K562 (cell line): ENCODE measurements around the gene MTRF1L. TPM values are rescaled to one million over a fixed set of nuclear protein-coding genes. Genes with fewer than 3 reads are reported as not detected.

Source experiments
- ATAC-seq: fragments of 200-7000 bp; cut with Tn5 transposase; 3 replicates; pipeline ENCODE4 v1.9.1; 2020; ENCODE audit warnings: moderate library complexity
- BruUV-seq: library from RNA; stranded (reverse); fragments of 400-500 nt; replicated peaks from 2 replicates; lab custom pipeline; 2021; lab: Mats Ljungman, UMichigan
- CTCF ChIA-PET: fragments of 300-600 bp; formaldehyde crosslinking; extraction: SDS; loops from one replicate; lab custom pipeline; 2021; ENCODE audit warnings: low intra/inter-chr PET ratio; lab: Yijun Ruan, JAX
- POLR2A ChIA-PET: fragments of 300-600, 350-650 bp; sonication (Branson Sonifier 250); formaldehyde crosslinking; extraction: SDS; loops from one replicate; lab custom pipeline; 2021; ENCODE audit warnings: antibody characterized with exemption, inconsistent platforms; lab: Yijun Ruan, JAX
- DNase-seq, 4 experiments: peaks; one replicate each; pipeline versions ENCODE4 v3.0.0 to v3.0.0-alpha.2; 2011 to 2018; ENCODE audit warnings: low spot score in 3 of 4, mixed read lengths in 3 of 4; ENCODE audit errors: extremely low read depth in 1 of 4
- FAIRE-seq: peaks from 2 replicates; lab custom pipeline; 2011; peaks lifted over from hg19 to GRCh38; lab: Jason Lieb, UNC
- H2AFZ ChIP-seq: 2 replicates; pipeline ENCODE4 v1.6.0; 2011; ENCODE audit warnings: low read depth, low read length, control low read depth, inconsistent platforms
- H3K27ac ChIP-seq: fragments of 200-600 bp; 3 replicates; pipeline ENCODE4 v1.8.0; 2011; ENCODE audit warnings: low read depth, mild to moderate bottlenecking, control low read depth, inconsistent platforms, low read length, moderate library complexity, mixed read lengths; ENCODE audit errors: extremely low read depth
- H3K27me3 ChIP-seq, 2 experiments: fragments of 300-600 bp in 1 of 2; 2 replicates in 1 of 2; 3 replicates in 1 of 2; pipeline versions ENCODE4 v1.6.0 to v1.8.0; 2011; ENCODE audit warnings: inconsistent platforms in 2 of 2, low read length in 2 of 2, mild to moderate bottlenecking in 1 of 2, mixed read lengths in 1 of 2, moderate library complexity in 1 of 2; ENCODE audit not compliant: control insufficient read depth in 2 of 2, insufficient read depth in 2 of 2
- H3K36me3 ChIP-seq: fragments of 300-600 bp; 3 replicates; pipeline ENCODE4 v1.8.0; 2011; ENCODE audit warnings: mild to moderate bottlenecking, low read length, inconsistent platforms; ENCODE audit not compliant: control insufficient read depth, insufficient read depth
- H3K4me1 ChIP-seq, 2 experiments: fragments of 200-600 bp in 1 of 2; replicated peaks in 1 of 2; 2 replicates in 1 of 2; 3 replicates in 1 of 2; pipeline versions ENCODE4 v1.5.1 to v1.8.0; 2011; ENCODE audit warnings: inconsistent platforms in 2 of 2, low read length in 2 of 2, mild to moderate bottlenecking in 1 of 2, mixed read lengths in 1 of 2, moderate library complexity in 1 of 2; ENCODE audit not compliant: control insufficient read depth in 2 of 2, insufficient read depth in 2 of 2
- H3K4me2 ChIP-seq: 2 replicates; pipeline ENCODE4 v1.6.1; 2011; ENCODE audit warnings: low read length, control low read depth, inconsistent platforms, mixed read lengths; ENCODE audit not compliant: insufficient read depth
- H3K4me3 ChIP-seq: fragments of 200-600 bp; sonication (generic), shearing (Covaris generic); 2 replicates; pipeline ENCODE4 v1.5.1; 2016; ENCODE audit warnings: control low read depth, inconsistent platforms
- H3K79me2 ChIP-seq: fragments of 200-600 bp; 3 replicates; pipeline ENCODE4 v1.8.0; 2011; ENCODE audit warnings: low read length, inconsistent platforms; ENCODE audit not compliant: control insufficient read depth, insufficient read depth
- H3K9ac ChIP-seq, 2 experiments: 2 replicates each; pipeline versions ENCODE4 v1.6.0 to v1.6.1; 2011; ENCODE audit warnings: low read depth in 2 of 2, low read length in 2 of 2, control low read depth in 1 of 2, inconsistent platforms in 1 of 2, mild to moderate bottlenecking in 1 of 2, mixed read lengths in 1 of 2; ENCODE audit not compliant: insufficient read depth in 1 of 2
- H3K9me1 ChIP-seq: one replicate; pipeline ENCODE4 v1.6.0; 2011; ENCODE audit warnings: inconsistent platforms, mild to moderate bottlenecking, low read length, moderate library complexity; ENCODE audit not compliant: control insufficient read depth, insufficient read depth
- H3K9me3 ChIP-seq: replicated peaks from 2 replicates; pipeline ENCODE4 v1.5.1; 2011; ENCODE audit warnings: low read depth, low read length, inconsistent platforms; ENCODE audit not compliant: control insufficient read depth, insufficient read depth
- H4K20me1 ChIP-seq: replicated peaks from 2 replicates; pipeline ENCODE4 v1.6.1; 2011; ENCODE audit warnings: low read length, inconsistent platforms, mixed read lengths; ENCODE audit not compliant: control insufficient read depth, insufficient read depth
- ARNT ChIP-seq, 2 experiments: fragments of 450-650 bp; IDR thresholded peaks; 2 replicates each; pipeline ENCODE4 v1.6.1; 2016; ENCODE audit warnings: mild to moderate bottlenecking in 1 of 2
- C11orf30 ChIP-seq: fragments of 450-650 bp; IDR thresholded peaks from 2 replicates; pipeline ENCODE4 v1.6.1; 2016; ENCODE audit warnings: low read depth, mild to moderate bottlenecking
- HEY1 ChIP-seq: fragments of 250-450 bp; sonication (Bioruptor Pico); IDR thresholded peaks from 2 replicates; pipeline ENCODE4 v1.5.0; 2020; ENCODE audit warnings: mild to moderate bottlenecking, moderate library complexity, borderline replicate concordance
- MTF1 ChIP-seq: fragments of 250-450 bp; sonication (Bioruptor Pico); IDR thresholded peaks from 2 replicates; pipeline ENCODE4 v1.9.0; 2021; ENCODE audit warnings: moderate library complexity, mild to moderate bottlenecking, inconsistent platforms, borderline replicate concordance
- TGIF2 ChIP-seq: sonication (generic); formaldehyde crosslinking; IDR thresholded peaks from 2 replicates; pipeline ENCODE4 v1.8.1; 2022; ENCODE audit warnings: mild to moderate bottlenecking, missing genetic modification reagents, moderate library complexity
- ZNF232 ChIP-seq: sonication (generic); formaldehyde crosslinking; IDR thresholded peaks from 2 replicates; pipeline ENCODE4 v1.8.0; 2022; ENCODE audit warnings: mild to moderate bottlenecking, missing genetic modification reagents
- ZNF507 ChIP-seq: conservative IDR thresholded peaks from 2 replicates; pipeline ENCODE4 v1.6.1; 2017; ENCODE audit warnings: missing genetic modification characterization, missing compliant biosample characterization
- ZNF77 ChIP-seq: fragments of 250-450 bp; sonication (Bioruptor Pico); IDR thresholded peaks from 2 replicates; pipeline ENCODE4 v1.5.0; 2020
- WGBS: fragments of 100-300 bp; shearing (Covaris generic); methylation state at CpG from one replicate; pipeline ENCODE4 v1.1.6; 2016; ENCODE audit warnings: low coverage, mixed read lengths; ENCODE audit not compliant: insufficient coverage; ENCODE audit errors: missing lambda C conversion rate; 5-methylcytosine and 5-hydroxymethylcytosine counted together
- in situ Hi-C: fragments of 300-500 bp; cut with MboI; formaldehyde crosslinking; loops from 4 replicates; pipeline ENCODE4 v1.15.0; 2018; ENCODE audit warnings: inconsistent platforms, mixed read lengths
- intact Hi-C: fragments of 100-400 bp; cut with micrococcal nuclease; formaldehyde crosslinking; loops from 2 replicates; pipeline ENCODE4 v1.14.2; 2022
- polyA plus RNA-seq, 8 experiments: library from polyadenylated mRNA; depleted of rRNA in 4 of 8; stranded (reverse) in 5 of 8; unstranded in 3 of 8; fragments of >200 nt; fragmentation: Nextera tagmentation in 2 of 8; fragmentation: Illumina TruSeq in 1 of 8; extraction: Ambion mirVana in 2 of 8; extraction: Trizol in 1 of 8; gene quantifications; 2 replicates each; pipeline versions ENCODE4 v1.2.1 to v1.2.3, GENCODE V29; 2011 to 2014; ENCODE audit warnings: inconsistent platforms in 1 of 8, missing spikeins in 1 of 8
- total RNA-seq, 7 experiments: library from RNA; depleted of rRNA in 6 of 7; stranded (reverse); fragments of >200 nt in 6 of 7; fragmentation: Illumina TruSeq in 2 of 7; extraction: Trizol in 2 of 7; gene quantifications; 2 replicates each; pipeline versions ENCODE4 v1.2.1 to v1.2.3, GENCODE V29; 2011 to 2021; ENCODE audit warnings: low replicate concordance in 1 of 7
- TF ChIP-seq, protein P1 (sequence below), 2 experiments: IDR thresholded peaks; 2 replicates each; pipeline ENCODE4 v1.6.1; 2012; ENCODE audit warnings: improper control_type of control experiment in 2 of 2, low read depth in 2 of 2, low read length in 2 of 2, borderline replicate concordance in 1 of 2
- TF ChIP-seq, protein P2 (sequence below): sonication (generic); IDR thresholded peaks from 2 replicates; pipeline ENCODE4 v1.6.1; 2016
- TF ChIP-seq, protein P3 (sequence below): fragments of 450-650 bp; IDR thresholded peaks from 2 replicates; pipeline ENCODE4 v1.6.1; 2014; ENCODE audit warnings: low read depth, mild to moderate bottlenecking, moderate library complexity, borderline replicate concordance
- TF ChIP-seq, protein P4 (sequence below): fragments of 450-650 bp; conservative IDR thresholded peaks from 2 replicates; pipeline ENCODE4 v1.6.1; 2016; ENCODE audit warnings: missing genetic modification characterization, low read depth, mild to moderate bottlenecking, control low read depth, missing compliant biosample characterization

MTRF1L gene
- total and polyA plus RNA-seq, 9 of the 15 experiments (the other 6 are each of a cell fraction or from before 2014, with no cell fraction given): 10.7 to 34.0 (median 30.2) TPM

DNA sequence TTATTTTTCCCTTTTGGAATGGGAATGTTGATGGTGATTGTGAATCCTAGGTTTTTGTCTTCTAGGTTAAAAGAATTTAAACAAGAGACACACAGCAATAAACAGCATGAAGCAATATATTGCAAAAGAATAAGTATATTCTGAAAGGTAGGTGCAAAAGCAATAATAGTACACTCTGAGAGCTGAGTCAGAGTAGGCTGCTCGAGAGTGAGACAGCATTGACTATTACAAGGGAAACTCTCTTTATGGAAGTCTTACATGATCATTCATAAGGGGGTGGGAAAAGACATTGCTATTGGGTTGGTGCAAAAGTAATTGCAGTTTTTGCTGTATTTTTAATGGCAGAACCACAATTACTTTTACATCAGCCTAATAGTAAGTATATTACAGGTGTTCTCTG lies 44.7 kb downstream of the MTRF1L start:
- POLR2A ChIA-PET: interaction anchor here (0.7 kb wide), 1 partner anchor 12 kb away, joined by 4 read pairs; no protein-coding TSS in a partner anchor
- in situ Hi-C loops: loop anchor here (10.0 kb wide), 1 partner anchor 213 kb away; no protein-coding TSS in a partner anchor
- no peak for FAIRE-seq

More for the DNA sequence above, 44.7 kb downstream of the MTRF1L start:
- DNase-seq (no peak), ATAC-seq (no peak)
- no peak overlapping the region for H2AFZ ChIP-seq
- H3K4me1 ChIP-seq: no peaks in the 10 kb centered on the region
- CTCF ChIA-PET: no interaction called here
- intact Hi-C loops: loop anchor here (10.0 kb wide), 1 partner anchor 1283 kb away; no protein-coding TSS in a partner anchor
- WGBS: 0% methylated on average over 1 of the region's 1 CpG
- H3K36me3 ChIP-seq: no peaks in the 10 kb centered on the region
- TF ChIP-seq C11orf30: no peak
- TF ChIP-seq ZNF507 (tag): no peak
- TF ChIP-seq, protein P1, sequence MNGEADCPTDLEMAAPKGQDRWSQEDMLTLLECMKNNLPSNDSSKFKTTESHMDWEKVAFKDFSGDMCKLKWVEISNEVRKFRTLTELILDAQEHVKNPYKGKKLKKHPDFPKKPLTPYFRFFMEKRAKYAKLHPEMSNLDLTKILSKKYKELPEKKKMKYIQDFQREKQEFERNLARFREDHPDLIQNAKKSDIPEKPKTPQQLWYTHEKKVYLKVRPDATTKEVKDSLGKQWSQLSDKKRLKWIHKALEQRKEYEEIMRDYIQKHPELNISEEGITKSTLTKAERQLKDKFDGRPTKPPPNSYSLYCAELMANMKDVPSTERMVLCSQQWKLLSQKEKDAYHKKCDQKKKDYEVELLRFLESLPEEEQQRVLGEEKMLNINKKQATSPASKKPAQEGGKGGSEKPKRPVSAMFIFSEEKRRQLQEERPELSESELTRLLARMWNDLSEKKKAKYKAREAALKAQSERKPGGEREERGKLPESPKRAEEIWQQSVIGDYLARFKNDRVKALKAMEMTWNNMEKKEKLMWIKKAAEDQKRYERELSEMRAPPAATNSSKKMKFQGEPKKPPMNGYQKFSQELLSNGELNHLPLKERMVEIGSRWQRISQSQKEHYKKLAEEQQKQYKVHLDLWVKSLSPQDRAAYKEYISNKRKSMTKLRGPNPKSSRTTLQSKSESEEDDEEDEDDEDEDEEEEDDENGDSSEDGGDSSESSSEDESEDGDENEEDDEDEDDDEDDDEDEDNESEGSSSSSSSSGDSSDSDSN (IDR thresholded peaks at IDR 0.05; ENCODE audit: borderline replicate concordance in 1 of 2, low read depth in 2 of 2, low read length in 2 of 2): no peak
- TF ChIP-seq, protein P2, sequence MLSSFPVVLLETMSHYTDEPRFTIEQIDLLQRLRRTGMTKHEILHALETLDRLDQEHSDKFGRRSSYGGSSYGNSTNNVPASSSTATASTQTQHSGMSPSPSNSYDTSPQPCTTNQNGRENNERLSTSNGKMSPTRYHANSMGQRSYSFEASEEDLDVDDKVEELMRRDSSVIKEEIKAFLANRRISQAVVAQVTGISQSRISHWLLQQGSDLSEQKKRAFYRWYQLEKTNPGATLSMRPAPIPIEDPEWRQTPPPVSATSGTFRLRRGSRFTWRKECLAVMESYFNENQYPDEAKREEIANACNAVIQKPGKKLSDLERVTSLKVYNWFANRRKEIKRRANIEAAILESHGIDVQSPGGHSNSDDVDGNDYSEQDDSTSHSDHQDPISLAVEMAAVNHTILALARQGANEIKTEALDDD: no peak
- TF ChIP-seq, protein P3, sequence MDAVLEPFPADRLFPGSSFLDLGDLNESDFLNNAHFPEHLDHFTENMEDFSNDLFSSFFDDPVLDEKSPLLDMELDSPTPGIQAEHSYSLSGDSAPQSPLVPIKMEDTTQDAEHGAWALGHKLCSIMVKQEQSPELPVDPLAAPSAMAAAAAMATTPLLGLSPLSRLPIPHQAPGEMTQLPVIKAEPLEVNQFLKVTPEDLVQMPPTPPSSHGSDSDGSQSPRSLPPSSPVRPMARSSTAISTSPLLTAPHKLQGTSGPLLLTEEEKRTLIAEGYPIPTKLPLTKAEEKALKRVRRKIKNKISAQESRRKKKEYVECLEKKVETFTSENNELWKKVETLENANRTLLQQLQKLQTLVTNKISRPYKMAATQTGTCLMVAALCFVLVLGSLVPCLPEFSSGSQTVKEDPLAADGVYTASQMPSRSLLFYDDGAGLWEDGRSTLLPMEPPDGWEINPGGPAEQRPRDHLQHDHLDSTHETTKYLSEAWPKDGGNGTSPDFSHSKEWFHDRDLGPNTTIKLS: no peak
- TF ChIP-seq ZNF232 (CRISPR knock-in tag): no peak
- no peak for TF ChIP-seq ZNF77 (CRISPR knock-in tag)
- TF ChIP-seq, protein P4, sequence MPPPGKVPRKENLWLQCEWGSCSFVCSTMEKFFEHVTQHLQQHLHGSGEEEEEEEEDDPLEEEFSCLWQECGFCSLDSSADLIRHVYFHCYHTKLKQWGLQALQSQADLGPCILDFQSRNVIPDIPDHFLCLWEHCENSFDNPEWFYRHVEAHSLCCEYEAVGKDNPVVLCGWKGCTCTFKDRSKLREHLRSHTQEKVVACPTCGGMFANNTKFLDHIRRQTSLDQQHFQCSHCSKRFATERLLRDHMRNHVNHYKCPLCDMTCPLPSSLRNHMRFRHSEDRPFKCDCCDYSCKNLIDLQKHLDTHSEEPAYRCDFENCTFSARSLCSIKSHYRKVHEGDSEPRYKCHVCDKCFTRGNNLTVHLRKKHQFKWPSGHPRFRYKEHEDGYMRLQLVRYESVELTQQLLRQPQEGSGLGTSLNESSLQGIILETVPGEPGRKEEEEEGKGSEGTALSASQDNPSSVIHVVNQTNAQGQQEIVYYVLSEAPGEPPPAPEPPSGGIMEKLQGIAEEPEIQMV (tag): no peak
- no peak for TF ChIP-seq HEY1 (CRISPR knock-in tag)
- no peak for TF ChIP-seq ARNT (IDR thresholded peaks at IDR 0.05)
- no peak for TF ChIP-seq MTF1 (CRISPR knock-in tag)
- TF ChIP-seq TGIF2 (CRISPR knock-in tag): no peak
- H4K20me1 ChIP-seq: no peaks in the 10 kb centered on the region
- H3K27ac ChIP-seq: no peak overlapping the region
- no peaks in the 10 kb centered on the region for H3K9me1 ChIP-seq
- peaks cover 6 to 20% of the 10 kb centered on the region in 2 experiments for H3K27me3 ChIP-seq
- H3K9ac ChIP-seq: no peak overlapping the region
- H3K4me2 ChIP-seq: no peak overlapping the region
- no TSS peak for BruUV-seq
- H3K4me3 ChIP-seq: no peak overlapping the region
- no peaks in the 10 kb centered on the region for H3K9me3 ChIP-seq
- no peaks in the 10 kb centered on the region for H3K79me2 ChIP-seq
